Measurements from ENCODE around the gene MARS2. TPM values are rescaled to one million over a fixed set of nuclear protein-coding genes. Genes with fewer than 3 reads are reported as not detected.
"Not testable (repeated sequence)": the region's sequence is repeated elsewhere in the genome, so short reads cannot be mapped to it uniquely, and the experiment has no call there.

MARS2 gene
- total RNA-seq, 4 donors from 2014 or later: 3.4 to 8.9 (median 7.7) TPM

GRCh38 chr2:197707316-197708213 lies 2.4 kb downstream of the MARS2 start:
- no peaks in the 10 kb centered on the region for H3K9me3 ChIP-seq
- no peak for DNase-seq
- peak overlapping the region; percentile 78 to 97 (median 85) for H3K4me3 ChIP-seq
- peak overlapping the region in 1 of 4 donors; percentile 80 for H3K27ac ChIP-seq
- ATAC-seq: no peak
- TF ChIP-seq POLR2A (IDR thresholded peaks at IDR 0.05): no peak
- TF ChIP-seq CTCF (IDR thresholded peaks at IDR 0.05 in 4 of 5, conservative IDR thresholded peaks at IDR 0.05 in 1 of 5): peak; percentile 46 to 78 (median 63)
- no peaks in the 10 kb centered on the region for H3K27me3 ChIP-seq
- intact Hi-C loops (cut with DNase I; ENCODE audit: low total_unique reads) (loop anchor here (2.0 to 10.0 kb wide), 5 partner anchors 77 to 1757 kb away; partner anchors contain the start of genes BOLL, COQ10B, PGAP1 and SF3B1), in situ Hi-C loops (cut with MboI; ENCODE audit: low sequenced_read_pairs in 4 of 4) (loop anchor here (5.0 to 10.0 kb wide), 4 partner anchors 67 to 193 kb away; partner anchors contain the start of genes BOLL (in 2 of the 4) and MOB4 (in 1 of the 4))
- peaks cover 0 to 5% of the 10 kb centered on the region in 2 donors for H3K36me3 ChIP-seq
- H3K4me1 ChIP-seq: peaks cover 36 to 43% of the 10 kb centered on the region in 2 donors

DNA sequence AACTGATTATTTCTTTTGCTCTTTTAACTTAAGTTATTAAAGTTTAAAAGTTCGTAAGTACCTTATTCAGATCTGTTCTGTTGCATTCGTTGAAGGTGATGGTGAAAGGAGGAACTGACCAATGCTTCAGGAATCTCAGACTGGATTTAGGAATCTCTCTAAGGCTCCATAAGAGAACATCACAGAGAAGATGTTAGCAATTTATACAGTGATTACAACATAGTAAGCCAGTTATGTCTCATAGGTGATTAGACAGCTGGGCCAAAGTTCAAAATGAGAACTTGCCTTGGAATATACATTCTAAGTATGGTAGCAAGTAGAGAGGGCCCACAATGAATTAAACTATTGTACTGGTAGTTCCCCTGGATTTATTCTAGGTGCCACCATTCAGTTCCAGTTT lies 3.2 kb downstream of the MARS2 start:
- DNase-seq: no peak
- intact Hi-C loops (cut with DNase I; ENCODE audit: low total_unique reads): loop anchor here (5.0 to 10.0 kb wide), 4 partner anchors 256 to 1756 kb away; partner anchors contain the start of genes COQ10B, PGAP1 and SF3B1
- peaks cover 36 to 43% of the 10 kb centered on the region in 2 donors for H3K4me1 ChIP-seq
- TF ChIP-seq POLR2A (IDR thresholded peaks at IDR 0.05) (no peak), CTCF (IDR thresholded peaks at IDR 0.05 in 4 of 5, conservative IDR thresholded peaks at IDR 0.05 in 1 of 5) (no peak)
- no peak for ATAC-seq
- H3K9me3 ChIP-seq: no peaks in the 10 kb centered on the region
- in situ Hi-C loops (cut with MboI; ENCODE audit: low sequenced_read_pairs in 4 of 4): loop anchor here (5.0 to 10.0 kb wide), 4 partner anchors 66 to 194 kb away; partner anchors contain the start of genes BOLL (in 2 of the 4) and MOB4 (in 1 of the 4)
- peaks cover 0 to 5% of the 10 kb centered on the region in 2 donors for H3K36me3 ChIP-seq
- no peaks in the 10 kb centered on the region for H3K27me3 ChIP-seq
- H3K4me3 ChIP-seq: no peak overlapping the region
- no peak overlapping the region for H3K27ac ChIP-seq

DNA sequence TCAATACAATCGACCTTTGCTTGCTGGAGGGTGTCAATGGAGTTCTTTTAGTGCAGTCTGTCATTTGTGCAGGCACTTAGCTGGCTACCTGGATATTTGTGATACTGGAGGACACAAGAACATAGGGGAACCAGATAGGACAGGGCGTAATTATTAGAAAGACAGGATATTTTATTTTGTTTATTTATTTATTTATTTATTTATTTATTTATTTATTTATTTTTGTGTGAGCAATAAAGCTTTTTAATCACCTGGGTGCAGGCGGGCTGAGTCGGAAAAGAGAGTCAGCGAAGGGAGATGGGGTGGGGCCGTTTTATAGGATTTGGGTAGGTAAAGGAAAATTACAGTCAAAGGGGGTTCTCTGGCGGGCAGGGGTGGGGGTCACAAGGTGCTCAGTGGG lies 4.0 kb downstream of the MARS2 start:
- H3K4me1 ChIP-seq: peaks cover 36 to 43% of the 10 kb centered on the region in 2 donors
- not testable (repeated sequence) for ATAC-seq, H3K27me3 ChIP-seq, DNase-seq, H3K4me3 ChIP-seq, H3K9me3 ChIP-seq, H3K36me3 ChIP-seq, H3K27ac ChIP-seq
- intact Hi-C loops (cut with DNase I; ENCODE audit: low total_unique reads) (loop anchor here (5.0 to 10.0 kb wide), 4 partner anchors 257 to 1756 kb away; partner anchors contain the start of genes COQ10B, PGAP1 and SF3B1), in situ Hi-C loops (cut with MboI; ENCODE audit: low sequenced_read_pairs in 4 of 4) (loop anchor here (5.0 to 10.0 kb wide), 4 partner anchors 66 to 194 kb away; partner anchors contain the start of genes BOLL (in 2 of the 4) and MOB4 (in 1 of the 4))

DNA sequence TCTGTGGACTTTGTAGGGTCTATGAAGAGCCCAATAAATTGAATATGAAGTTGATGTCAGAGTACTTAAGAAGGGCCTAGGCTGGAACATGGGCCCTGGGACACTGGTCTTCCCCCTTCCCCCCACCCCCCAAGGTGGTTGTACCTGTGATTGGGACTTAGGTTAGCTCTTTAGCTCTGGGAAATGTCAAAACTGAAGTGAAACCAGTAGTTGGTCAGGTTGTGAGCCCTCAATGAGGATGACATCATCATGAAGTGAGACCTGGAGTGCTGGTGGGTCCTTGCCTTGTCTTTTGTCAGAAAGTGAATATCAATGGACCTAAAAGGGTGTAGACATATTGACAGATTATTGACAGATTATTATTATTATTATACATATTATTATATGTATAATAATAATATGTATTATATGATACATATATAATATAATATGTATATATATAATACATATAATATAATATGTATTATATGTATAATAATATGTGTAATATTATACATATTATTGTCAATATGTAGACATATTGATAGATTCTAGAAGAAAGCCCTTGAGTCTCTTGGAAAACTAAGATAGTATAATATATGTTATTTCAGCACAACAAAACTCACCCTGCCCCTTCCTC lies 5.4 kb downstream of the MARS2 start:
- ATAC-seq (no peak), DNase-seq (no peak)
- TF ChIP-seq CTCF (IDR thresholded peaks at IDR 0.05 in 4 of 5, conservative IDR thresholded peaks at IDR 0.05 in 1 of 5): no peak
- no peak for TF ChIP-seq POLR2A (IDR thresholded peaks at IDR 0.05)
- Histone ChIP-seq H3K27me3 (no peaks in the 10 kb centered on the region), H3K27ac (no peak overlapping the region), H3K4me3 (no peak overlapping the region), H3K4me1 (peaks cover 36 to 37% of the 10 kb centered on the region in 2 donors), H3K9me3 (no peaks in the 10 kb centered on the region), H3K36me3 (peaks cover 0 to 5% of the 10 kb centered on the region in 2 donors)
- intact Hi-C loops (cut with DNase I; ENCODE audit: low total_unique reads) (no loop called here), in situ Hi-C loops (cut with MboI; ENCODE audit: low sequenced_read_pairs in 4 of 4) (no loop called here)
